Tibial nerve (tissue), 4 donors: ENCODE measurements around the gene TENM4.

Experiments used
- CTCF ChIP-seq, 5 experiments: fragments of 200-600 bp in 3 of 5; fragments of 450-650 bp in 2 of 5; sonication (generic) in 3 of 5; IDR thresholded peaks; one replicate each; pipeline ENCODE4 v1.5.1; 2016 to 2019; ENCODE audit warnings: antibody characterized with exemption in 5 of 5, mild to moderate bottlenecking in 3 of 5, moderate library complexity in 2 of 5
- EP300 ChIP-seq, 2 donors: sonication (generic); formaldehyde crosslinking; IDR thresholded peaks; one replicate each; pipeline ENCODE4 v1.6.1; 2017; ENCODE audit warnings: antibody characterized with exemption in 2 of 2, mild to moderate bottlenecking in 1 of 2
- POLR2A ChIP-seq, 2 donors: fragments of 450-650 bp; IDR thresholded peaks; one replicate each; pipeline ENCODE4 v1.6.1; 2017; ENCODE audit warnings: antibody characterized with exemption in 2 of 2, mild to moderate bottlenecking in 2 of 2, moderate library complexity in 2 of 2

- TF ChIP-seq CTCF (IDR thresholded peaks at IDR 0.05) (no peak), EP300 (IDR thresholded peaks at IDR 0.05) (no peak), POLR2A (IDR thresholded peaks at IDR 0.05) (no peak)
Measured at GRCh38 chr11:79025622-79026021, 415.2 kb downstream of the TENM4 start.
